Measurements from ENCODE around the gene WDR4.
"Not testable (repeated sequence)": the region's sequence is repeated elsewhere in the genome, so short reads cannot be mapped to it uniquely, and the experiment has no call there.

DNA sequence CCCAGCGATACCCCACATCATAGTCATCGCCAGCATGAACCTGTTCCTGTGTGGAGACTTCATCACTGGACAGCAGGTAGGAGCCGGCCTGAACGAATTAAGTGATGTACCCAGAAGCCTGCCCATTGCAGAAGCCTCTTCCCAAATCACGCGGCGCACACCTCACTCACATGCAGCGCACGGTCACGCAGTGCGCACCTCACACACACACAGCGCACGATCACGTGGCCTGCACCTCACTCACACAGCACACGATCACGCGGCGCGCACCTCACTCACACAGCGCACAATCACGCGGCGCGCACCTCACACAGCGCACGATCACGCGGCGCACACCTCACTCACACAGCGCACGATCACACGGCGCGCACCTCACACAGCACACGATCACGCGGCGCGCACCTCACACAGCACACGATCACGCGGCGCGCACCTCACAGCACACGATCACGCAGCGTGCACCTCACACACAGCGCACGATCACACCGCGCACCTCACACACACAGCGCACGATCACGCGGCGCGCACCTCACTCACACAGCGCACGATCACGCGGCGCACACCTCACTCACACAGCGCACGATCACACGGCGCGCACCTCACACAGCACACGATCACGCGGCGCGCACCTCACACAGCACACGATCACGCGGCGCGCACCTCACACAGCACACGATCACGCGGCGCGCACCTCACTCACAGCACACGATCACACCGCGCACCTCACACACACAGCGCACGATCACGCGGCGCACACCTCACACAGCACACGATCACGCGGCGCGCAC is 31.0 kb downstream of the WDR4 start:
- TF ChIP-seq, protein P1, sequence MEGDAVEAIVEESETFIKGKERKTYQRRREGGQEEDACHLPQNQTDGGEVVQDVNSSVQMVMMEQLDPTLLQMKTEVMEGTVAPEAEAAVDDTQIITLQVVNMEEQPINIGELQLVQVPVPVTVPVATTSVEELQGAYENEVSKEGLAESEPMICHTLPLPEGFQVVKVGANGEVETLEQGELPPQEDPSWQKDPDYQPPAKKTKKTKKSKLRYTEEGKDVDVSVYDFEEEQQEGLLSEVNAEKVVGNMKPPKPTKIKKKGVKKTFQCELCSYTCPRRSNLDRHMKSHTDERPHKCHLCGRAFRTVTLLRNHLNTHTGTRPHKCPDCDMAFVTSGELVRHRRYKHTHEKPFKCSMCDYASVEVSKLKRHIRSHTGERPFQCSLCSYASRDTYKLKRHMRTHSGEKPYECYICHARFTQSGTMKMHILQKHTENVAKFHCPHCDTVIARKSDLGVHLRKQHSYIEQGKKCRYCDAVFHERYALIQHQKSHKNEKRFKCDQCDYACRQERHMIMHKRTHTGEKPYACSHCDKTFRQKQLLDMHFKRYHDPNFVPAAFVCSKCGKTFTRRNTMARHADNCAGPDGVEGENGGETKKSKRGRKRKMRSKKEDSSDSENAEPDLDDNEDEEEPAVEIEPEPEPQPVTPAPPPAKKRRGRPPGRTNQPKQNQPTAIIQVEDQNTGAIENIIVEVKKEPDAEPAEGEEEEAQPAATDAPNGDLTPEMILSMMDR (IDR thresholded peaks at IDR 0.05): not testable (repeated sequence)
- not testable (repeated sequence) for TF ChIP-seq POLR2A (IDR thresholded peaks at IDR 0.05)
